IMR-90 (cell line): ENCODE results near the gene EHMT1. TPM values are rescaled to one million over a fixed set of nuclear protein-coding genes. Genes with fewer than 3 reads are reported as not detected.

Experiments used
- ATAC-seq: fragments of 200-7000 bp; cut with Tn5 transposase; 2 replicates; pipeline ENCODE4 v1.9.1; 2020; ENCODE audit warnings: low read depth, mild to moderate bottlenecking, moderate library complexity
- BruUV-seq: library from RNA; stranded (reverse); fragments of 400-500 nt; replicated peaks from 2 replicates; lab custom pipeline; 2021; lab: Mats Ljungman, UMichigan
- CTCF ChIA-PET: fragments of 300-600 bp; formaldehyde crosslinking; extraction: SDS; loops from one replicate; lab custom pipeline; 2021; ENCODE audit warnings: antibody characterized with exemption; lab: Yijun Ruan, JAX
- POLR2A ChIA-PET: fragments of 300-600 bp; sonication (Branson Sonifier 250); formaldehyde crosslinking; loops from one replicate; lab custom pipeline; 2022; ENCODE audit warnings: antibody characterized with exemption; ENCODE audit not compliant: unreplicated experiment; lab: Charles Lee
- DNase-seq: peaks from one replicate; pipeline ENCODE4 v3.0.0; 2013
- H2AFZ ChIP-seq: replicated peaks from 2 replicates; pipeline ENCODE3; 2013; ENCODE audit warnings: low read length, mild to moderate bottlenecking; ENCODE audit not compliant: poor library complexity
- H2AK5ac ChIP-seq: 2 replicates; pipeline ENCODE4 v1.6.1; 2013; ENCODE audit warnings: low read depth, low read length, inconsistent platforms
- H2AK9ac ChIP-seq: replicated peaks from 2 replicates; pipeline ENCODE3; 2013; ENCODE audit warnings: mild to moderate bottlenecking, low read depth, low read length, moderate library complexity; ENCODE audit not compliant: poor library complexity
- H2BK120ac ChIP-seq: 2 replicates; pipeline ENCODE4 v1.6.1; 2013; ENCODE audit warnings: low read depth, low read length, inconsistent platforms
- H2BK15ac ChIP-seq: 3 replicates; pipeline ENCODE4 v1.6.1; 2013; ENCODE audit warnings: low read depth, low read length, inconsistent platforms
- H2BK20ac ChIP-seq: 2 replicates; pipeline ENCODE4 v1.6.1; 2013; ENCODE audit warnings: low read depth, mild to moderate bottlenecking, inconsistent platforms, low read length, moderate library complexity
- H2BK5ac ChIP-seq: 2 replicates; pipeline ENCODE4 v1.6.1; 2013; ENCODE audit warnings: mild to moderate bottlenecking, low read depth, low read length, inconsistent platforms; ENCODE audit not compliant: poor library complexity, severe bottlenecking
- H3K14ac ChIP-seq: replicated peaks from 2 replicates; pipeline ENCODE4 v1.6.1; 2013; ENCODE audit warnings: low read depth, low read length, inconsistent platforms
- H3K18ac ChIP-seq: 2 replicates; pipeline ENCODE4 v1.6.1; 2013; ENCODE audit warnings: low read depth, low read length, control low read depth
- H3K23ac ChIP-seq: 2 replicates; pipeline ENCODE4 v1.6.1; 2013; ENCODE audit warnings: low read depth, low read length, inconsistent platforms
- H3K27ac ChIP-seq: 2 replicates; pipeline ENCODE4 v1.5.1; 2013; ENCODE audit warnings: mild to moderate bottlenecking, control low read depth, low read length; ENCODE audit not compliant: insufficient read depth
- H3K27me3 ChIP-seq: 2 replicates; pipeline ENCODE4 v1.6.1; 2013; ENCODE audit warnings: low read length; ENCODE audit not compliant: control insufficient read depth, insufficient read depth
- H3K36me3 ChIP-seq: 2 replicates; pipeline ENCODE4 v1.6.1; 2013; ENCODE audit warnings: low read length, mixed read lengths; ENCODE audit not compliant: control insufficient read depth, insufficient read depth
- H3K4ac ChIP-seq: 2 replicates; pipeline ENCODE4 v1.6.1; 2013; ENCODE audit warnings: low read depth, low read length, inconsistent platforms
- H3K4me1 ChIP-seq: 2 replicates; pipeline ENCODE4 v1.6.1; 2013; ENCODE audit warnings: low read length, mixed read lengths; ENCODE audit not compliant: control insufficient read depth, insufficient read depth
- H3K4me2 ChIP-seq: 2 replicates; pipeline ENCODE4 v1.6.1; 2013; ENCODE audit warnings: low read depth, mild to moderate bottlenecking, control low read depth, low read length, moderate library complexity
- H3K4me3 ChIP-seq: 2 replicates; pipeline ENCODE4 v1.5.1; 2013; ENCODE audit warnings: low read depth, mild to moderate bottlenecking, control low read depth, low read length, moderate library complexity; ENCODE audit not compliant: insufficient read depth
- H3K56ac ChIP-seq: 2 replicates; pipeline ENCODE4 v1.6.1; 2013; ENCODE audit warnings: low read length, inconsistent platforms; ENCODE audit not compliant: insufficient read depth; ENCODE audit errors: extremely low read depth
- H3K79me1 ChIP-seq, 2 experiments: 2 replicates each; pipeline ENCODE4 v1.6.1; 2013; ENCODE audit warnings: low read length in 2 of 2, inconsistent platforms in 1 of 2, low read depth in 1 of 2
- H3K9ac ChIP-seq: 2 replicates; pipeline ENCODE4 v1.6.1; 2013; ENCODE audit warnings: low read depth, low read length, control low read depth
- H3K9me1 ChIP-seq: 2 replicates; pipeline ENCODE4 v1.6.1; 2013; ENCODE audit warnings: low read length, inconsistent platforms; ENCODE audit not compliant: insufficient read depth
- H3K9me3 ChIP-seq: 2 replicates; pipeline ENCODE4 v1.6.1; 2013; ENCODE audit warnings: low read length; ENCODE audit not compliant: control insufficient read depth, insufficient read depth
- H4K20me1 ChIP-seq: 2 replicates; pipeline ENCODE4 v1.6.1; 2013; ENCODE audit warnings: low read length, inconsistent platforms; ENCODE audit not compliant: insufficient read depth
- H4K5ac ChIP-seq: 2 replicates; pipeline ENCODE4 v1.6.1; 2013; ENCODE audit warnings: mild to moderate bottlenecking, low read depth, low read length, control low read depth
- H4K8ac ChIP-seq, 2 experiments: 2 replicates each; pipeline ENCODE4 v1.6.1; 2013; ENCODE audit warnings: low read depth in 2 of 2, low read length in 2 of 2, control low read depth in 1 of 2, inconsistent platforms in 1 of 2
- H4K91ac ChIP-seq: 2 replicates; pipeline ENCODE4 v1.6.1; 2013; ENCODE audit warnings: low read depth, low read length, inconsistent platforms; ENCODE audit not compliant: insufficient read depth
- BHLHE40 ChIP-seq: fragments of 150-350 bp; IDR thresholded peaks from 2 replicates; pipeline ENCODE4 v1.6.1; 2016; ENCODE audit warnings: mild to moderate bottlenecking, low read depth, low read length
- CEBPB ChIP-seq: IDR thresholded peaks from 2 replicates; pipeline ENCODE4 v1.6.1; 2012; ENCODE audit warnings: low read depth, low read length, improper control_type of control experiment
- CHD1 ChIP-seq: IDR thresholded peaks from 2 replicates; pipeline ENCODE4 v1.6.1; 2012; ENCODE audit warnings: low read depth, low read length, improper control_type of control experiment
- CTCF ChIP-seq: conservative IDR thresholded peaks from 2 replicates; pipeline ENCODE4 v1.5.1; 2012; ENCODE audit warnings: mild to moderate bottlenecking, low read depth, low read length, improper control_type of control experiment
- ELK1 ChIP-seq: fragments of 150-350 bp; IDR thresholded peaks from 2 replicates; pipeline ENCODE4 v1.6.1; 2016; ENCODE audit warnings: low read depth, mild to moderate bottlenecking, low read length, moderate library complexity, borderline replicate concordance
- FOS ChIP-seq: fragments of 150-350 bp; IDR thresholded peaks from 2 replicates; pipeline ENCODE4 v1.6.1; 2016; ENCODE audit warnings: low read depth, low read length
- MAFK ChIP-seq: IDR thresholded peaks from 2 replicates; pipeline ENCODE4 v1.6.1; 2012; ENCODE audit warnings: low read depth, low read length, improper control_type of control experiment
- MAZ ChIP-seq: IDR thresholded peaks from 2 replicates; pipeline ENCODE4 v1.6.1; 2012; ENCODE audit warnings: low read depth, mild to moderate bottlenecking, low read length, improper control_type of control experiment, moderate library complexity, borderline replicate concordance
- MXI1 ChIP-seq: IDR thresholded peaks from 2 replicates; pipeline ENCODE4 v1.6.1; 2012; ENCODE audit warnings: low read depth, mild to moderate bottlenecking, low read length, moderate library complexity, borderline replicate concordance
- NFE2L2 ChIP-seq: fragments of 150-350 bp; IDR thresholded peaks from 2 replicates; pipeline ENCODE4 v1.6.1; 2016; ENCODE audit warnings: low read depth, mild to moderate bottlenecking, low read length
- POLR2A ChIP-seq: IDR thresholded peaks from 2 replicates; pipeline ENCODE4 v1.6.1; 2012; ENCODE audit warnings: mild to moderate bottlenecking, low read depth, low read length
- RAD21 ChIP-seq: IDR thresholded peaks from 2 replicates; pipeline ENCODE4 v1.6.1; 2012; ENCODE audit warnings: low read length, improper control_type of control experiment
- RCOR1 ChIP-seq: IDR thresholded peaks from 2 replicates; pipeline ENCODE4 v1.6.1; 2012; ENCODE audit warnings: mild to moderate bottlenecking, low read length, improper control_type of control experiment; ENCODE audit not compliant: insufficient replicate concordance
- RFX5 ChIP-seq: IDR thresholded peaks from 2 replicates; pipeline ENCODE4 v1.8.0; 2012; ENCODE audit warnings: low read depth, mild to moderate bottlenecking, low read length, moderate library complexity
- SMC3 ChIP-seq: fragments of 150-350 bp; IDR thresholded peaks from 2 replicates; pipeline ENCODE4 v1.6.1; 2016; ENCODE audit warnings: low read depth, mild to moderate bottlenecking, antibody characterized with exemption, low read length, moderate library complexity
- WGBS, 2 experiments: methylation state at CpG; one replicate each; pipeline versions ENCODE4 v1.1.5 to v1.1.7; 2013; ENCODE audit warnings: missing lambda C conversion rate in 2 of 2; ENCODE audit not compliant: insufficient read length in 1 of 2; ENCODE audit errors: extremely low coverage in 2 of 2; 5-methylcytosine and 5-hydroxymethylcytosine counted together
- dilution Hi-C: fragments of 300-500 bp; cut with HindIII; formaldehyde crosslinking; loops from one replicate; pipeline ENCODE4 v1.14.3; 2018; ENCODE audit warnings: low sequenced_read_pairs; ENCODE audit not compliant: unreplicated experiment
- in situ Hi-C: fragments of 300-500 bp; cut with MboI; formaldehyde crosslinking; loops from 3 replicates; pipeline ENCODE4 v1.14.3; 2019; ENCODE audit warnings: low sequenced_read_pairs, inconsistent platforms, mixed read lengths
- intact Hi-C: fragments of 100-400 bp; cut with micrococcal nuclease; formaldehyde crosslinking; loops from 2 replicates; pipeline ENCODE4 v1.10.0; 2022
- polyA plus RNA-seq, 3 experiments: library from polyadenylated mRNA; depleted of rRNA; stranded (reverse); fragments of >200 nt; gene quantifications; 2 replicates each; pipeline ENCODE4 v1.2.3, GENCODE V29; 2012; ENCODE audit warnings: low replicate concordance in 1 of 3
- total RNA-seq: library from RNA; depleted of rRNA; stranded (reverse); fragments of >200 nt; gene quantifications from 2 replicates; pipeline ENCODE4 v1.2.3, GENCODE V29; 2012
- TF ChIP-seq, protein P1 (sequence below): fragments of 150-350 bp; IDR thresholded peaks from 2 replicates; pipeline ENCODE4 v1.6.1; 2017; ENCODE audit warnings: mild to moderate bottlenecking, antibody characterized with exemption, low read length, low read depth

EHMT1 gene
- total and polyA plus RNA-seq, 2 of the 4 experiments (the other 2 are of a cell fraction) = 32.8 to 35.1 TPM

GRCh38 chr9:137734181-137734580, 115.4 kb downstream of the EHMT1 start:
- Histone ChIP-seq H3K4ac (no peak overlapping the region), H4K5ac (no peak overlapping the region), H3K27me3 (no peaks in the 10 kb centered on the region), H3K4me2 (no peak overlapping the region), H2BK15ac (no peak overlapping the region), H4K20me1 (peaks cover 4% of the 10 kb centered on the region), H3K9me3 (peaks cover 6% of the 10 kb centered on the region), H2AK5ac (no peak overlapping the region), H3K56ac (no peak overlapping the region), H3K4me1 (no peaks in the 10 kb centered on the region), H3K23ac (no peak overlapping the region), H3K4me3 (no peak overlapping the region), H2AFZ (no peak overlapping the region), H3K14ac (no peak overlapping the region), H2BK120ac (no peak overlapping the region), H2AK9ac (no peak overlapping the region), H4K8ac (no peak overlapping the region), H3K79me1 (peaks cover 28 to 50% of the 10 kb centered on the region in 2 experiments), H3K9ac (no peak overlapping the region), H2BK20ac (no peak overlapping the region), H3K18ac (no peak overlapping the region), H3K27ac (no peak overlapping the region), H3K36me3 (peaks cover 30% of the 10 kb centered on the region), H2BK5ac (no peak overlapping the region), H4K91ac (no peak overlapping the region), H3K9me1 (peaks cover 11% of the 10 kb centered on the region)
- WGBS, 2 experiments = 43% methylated on average over 1 of the region's 2 CpGs; no CpG with 5 or more reads in 1 of the 2 experiments
- POLR2A ChIA-PET = no interaction called here
- ATAC-seq = no peak
- no peak for DNase-seq
- CTCF ChIA-PET = no interaction called here
- in situ Hi-C loops (no loop called here), dilution Hi-C loops (no loop called here), intact Hi-C loops (no loop called here)
- TF ChIP-seq SMC3 (no peak), ELK1 (no peak), FOS (no peak), MAFK (no peak), RFX5 (no peak), BHLHE40 (no peak), NFE2L2 (no peak), CTCF (no peak), RAD21 (no peak), MAZ (no peak), CHD1 (no peak), CEBPB (no peak), POLR2A (no peak), MXI1 (no peak), RCOR1 (no peak)
- TF ChIP-seq, protein P1, sequence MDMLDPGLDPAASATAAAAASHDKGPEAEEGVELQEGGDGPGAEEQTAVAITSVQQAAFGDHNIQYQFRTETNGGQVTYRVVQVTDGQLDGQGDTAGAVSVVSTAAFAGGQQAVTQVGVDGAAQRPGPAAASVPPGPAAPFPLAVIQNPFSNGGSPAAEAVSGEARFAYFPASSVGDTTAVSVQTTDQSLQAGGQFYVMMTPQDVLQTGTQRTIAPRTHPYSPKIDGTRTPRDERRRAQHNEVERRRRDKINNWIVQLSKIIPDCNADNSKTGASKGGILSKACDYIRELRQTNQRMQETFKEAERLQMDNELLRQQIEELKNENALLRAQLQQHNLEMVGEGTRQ = no peak
- no TSS peak for BruUV-seq
